Nephron progenitor cell (in vitro differentiated cells): ENCODE measurements around the gene CCL16.
A peak's percentile ranks its signal among the peaks of the same experiment; 100 is the strongest.
"Not testable (repeated sequence)": the region's sequence is repeated elsewhere in the genome, so short reads cannot be mapped to it uniquely, and the experiment has no call there.

ENCODE experiments used
- DNase-seq: peaks from one replicate; pipeline ENCODE4 v3.0.0; 2021
- H3K27ac Mint-ChIP-seq: 2 replicates; pipeline ENCODE4 v1.8.0; 2021; ENCODE audit warnings: mild to moderate bottlenecking, moderate library complexity, mixed read lengths
- H3K27me3 Mint-ChIP-seq: 2 replicates; pipeline ENCODE4 v1.8.0; 2021; ENCODE audit warnings: mild to moderate bottlenecking, low read depth, mixed read lengths; ENCODE audit not compliant: poor library complexity
- H3K36me3 Mint-ChIP-seq: 2 replicates; pipeline ENCODE4 v1.8.0; 2021; ENCODE audit warnings: low read depth, mixed read lengths
- H3K4me1 Mint-ChIP-seq: 2 replicates; pipeline ENCODE4 v1.8.0; 2021; ENCODE audit warnings: mixed read lengths
- H3K4me3 Mint-ChIP-seq: 2 replicates; pipeline ENCODE4 v1.8.0; 2021; ENCODE audit warnings: mild to moderate bottlenecking, moderate library complexity, mixed read lengths
- H3K9me3 Mint-ChIP-seq: 2 replicates; pipeline ENCODE4 v1.8.0; 2021; ENCODE audit warnings: mild to moderate bottlenecking, moderate library complexity, mixed read lengths
- CTCF ChIP-seq: fragments of 200-600 bp; sonication (generic); IDR thresholded peaks from 2 replicates; pipeline ENCODE4 v1.5.0; 2021; ENCODE audit warnings: antibody characterized with exemption

Gene CCL16

GRCh38 chr17:36016555-36016954 is 35.3 kb upstream of the CCL16 start:
- H3K4me3 Mint-ChIP-seq, result no peak overlapping the region
- H3K4me1 Mint-ChIP-seq, result no peaks in the 10 kb centered on the region
- no peak for DNase-seq
- H3K9me3 Mint-ChIP-seq, result peaks cover 14% of the 10 kb centered on the region
- peaks cover 47% of the 10 kb centered on the region for H3K27me3 Mint-ChIP-seq
- TF ChIP-seq CTCF, result no peak
- no peak overlapping the region for H3K27ac Mint-ChIP-seq
- H3K36me3 Mint-ChIP-seq, result no peaks in the 10 kb centered on the region

DNA sequence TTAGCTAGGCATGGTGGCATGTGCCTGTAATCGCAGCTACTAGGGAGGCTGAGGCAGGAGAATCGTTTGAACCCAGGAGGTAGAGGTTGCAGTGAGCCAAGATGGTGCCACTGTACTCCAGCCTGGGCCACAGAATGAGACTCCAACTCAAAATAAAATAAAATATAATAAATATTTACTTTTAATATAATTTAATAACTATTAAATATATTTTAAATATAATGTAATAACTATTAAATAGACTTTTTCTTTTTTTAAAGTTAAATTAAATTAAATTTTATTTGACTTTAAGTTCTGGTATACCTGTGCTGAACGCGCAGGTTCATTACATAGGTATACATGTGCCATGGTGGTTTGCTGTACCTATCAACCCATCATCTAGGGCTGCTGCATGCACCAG is 34.6 kb upstream of the CCL16 start:
- not testable (repeated sequence) for H3K36me3 Mint-ChIP-seq, DNase-seq, H3K4me1 Mint-ChIP-seq, H3K4me3 Mint-ChIP-seq, H3K27ac Mint-ChIP-seq
- peaks cover 48% of the 10 kb centered on the region for H3K27me3 Mint-ChIP-seq
- H3K9me3 Mint-ChIP-seq, result peaks cover 21% of the 10 kb centered on the region

DNA sequence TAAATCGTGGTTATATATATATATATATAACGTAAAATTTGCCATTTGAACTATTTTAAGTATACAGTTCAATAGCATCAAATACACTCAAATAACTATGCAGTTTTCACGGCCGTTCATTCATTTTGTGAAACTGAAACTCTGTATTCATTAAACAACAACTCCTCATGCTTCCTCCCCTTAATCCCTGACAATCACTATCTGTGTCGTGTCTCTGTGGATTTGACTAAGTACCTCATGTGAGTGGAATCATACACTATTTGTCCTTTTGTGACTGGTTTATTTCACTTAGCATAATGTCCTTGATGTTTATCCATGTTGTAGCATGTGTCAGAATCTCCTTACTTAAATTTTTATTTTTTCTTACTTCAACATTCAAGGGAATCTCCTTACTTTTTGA is 33.6 kb upstream of the CCL16 start:
- DNase-seq, result no peak
- Mint-ChIP-seq H3K9me3 (peaks cover 30% of the 10 kb centered on the region), H3K27ac (no peak overlapping the region), H3K27me3 (peaks cover 38% of the 10 kb centered on the region), H3K4me3 (no peak overlapping the region), H3K36me3 (no peaks in the 10 kb centered on the region), H3K4me1 (no peaks in the 10 kb centered on the region)
- no peak for TF ChIP-seq CTCF

- peaks cover 16% of the 10 kb centered on the region for H3K27me3 Mint-ChIP-seq
- H3K27ac Mint-ChIP-seq, result no peak overlapping the region
- no peak for TF ChIP-seq CTCF
- no peak for DNase-seq
- no peaks in the 10 kb centered on the region for H3K4me1 Mint-ChIP-seq
- no peak overlapping the region for H3K4me3 Mint-ChIP-seq
- H3K9me3 Mint-ChIP-seq, result peaks cover 46% of the 10 kb centered on the region
- H3K36me3 Mint-ChIP-seq, result no peaks in the 10 kb centered on the region
These were observed 29.9 kb upstream of the CCL16 start for GRCh38 chr17:36011201-36011600.

DNA sequence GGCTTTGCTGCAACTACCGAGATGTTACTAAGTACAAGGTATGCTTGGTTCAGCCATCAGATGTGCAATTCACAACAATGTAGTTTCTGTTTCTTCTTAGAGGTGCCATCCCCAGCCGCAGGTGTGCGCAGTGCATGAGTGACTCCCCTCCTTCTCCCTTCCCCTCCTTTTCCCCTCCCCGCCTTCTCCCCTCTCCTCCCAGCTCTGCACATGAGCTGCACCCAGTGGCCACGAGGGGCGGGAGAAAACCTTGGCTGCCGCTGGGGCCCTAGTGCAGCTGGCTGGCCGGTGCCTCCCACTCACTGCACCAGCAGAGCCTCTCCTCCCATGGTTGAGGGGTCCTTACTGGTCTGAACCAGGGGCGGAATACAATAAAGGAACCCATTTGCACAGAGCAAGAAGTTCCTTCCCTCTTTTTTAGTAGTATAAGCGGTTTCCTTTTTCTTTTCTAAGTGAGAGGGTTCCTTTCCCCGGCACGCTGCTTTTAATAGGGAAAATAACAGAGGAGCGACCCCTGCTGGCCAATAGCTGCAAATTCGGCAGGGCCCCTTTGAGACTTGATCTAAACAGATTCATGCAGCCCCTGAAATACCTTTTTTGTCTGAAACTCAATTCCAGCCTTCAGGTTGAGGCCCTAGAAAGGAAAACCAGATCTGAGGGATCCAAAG is 27.8 kb upstream of the CCL16 start:
- Mint-ChIP-seq H3K4me1 (peaks cover 7% of the 10 kb centered on the region), H3K27ac (no peak overlapping the region), H3K4me3 (no peak overlapping the region), H3K9me3 (peaks cover 46% of the 10 kb centered on the region), H3K36me3 (no peaks in the 10 kb centered on the region), H3K27me3 (peaks cover 16% of the 10 kb centered on the region)
- no peak for DNase-seq
- peak; percentile 12 for TF ChIP-seq CTCF

DNA sequence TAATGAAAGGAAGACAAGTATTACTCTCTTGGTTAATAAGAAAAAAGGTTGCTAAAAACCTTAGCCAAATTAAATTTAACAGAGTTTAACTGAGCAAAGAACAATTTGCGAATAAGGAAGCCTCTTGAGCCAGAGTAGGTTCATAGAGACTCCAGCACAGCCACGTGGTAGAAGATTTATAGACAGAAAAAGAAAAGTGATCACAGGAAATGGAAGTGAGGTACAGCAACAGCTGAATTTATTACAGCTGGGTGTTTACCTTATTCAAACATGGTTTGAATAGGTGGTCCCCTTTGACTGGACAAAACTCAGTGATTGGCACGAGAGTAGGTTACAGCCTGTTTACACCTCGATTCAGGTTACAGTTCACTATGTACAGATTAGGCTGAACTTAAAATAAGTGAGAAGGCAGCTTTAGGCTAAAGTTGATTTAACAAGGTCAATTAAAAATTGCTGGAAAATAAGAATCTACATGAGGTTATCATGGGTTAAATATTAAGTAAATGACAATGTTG is 23.4 kb upstream of the CCL16 start:
- TF ChIP-seq CTCF, result no peak
- Mint-ChIP-seq H3K4me3 (no peak overlapping the region), H3K4me1 (peaks cover 24% of the 10 kb centered on the region), H3K36me3 (no peaks in the 10 kb centered on the region), H3K27ac (no peak overlapping the region), H3K9me3 (peaks cover 16% of the 10 kb centered on the region), H3K27me3 (peaks cover 4% of the 10 kb centered on the region)
- DNase-seq, result no peak
